IMR-90 (cell line): ENCODE data around the gene TTF2. TPM values are rescaled to one million over a fixed set of nuclear protein-coding genes. Genes with fewer than 3 reads are reported as not detected.

Source experiments
- ATAC-seq: fragments of 200-7000 bp; cut with Tn5 transposase; 2 replicates; pipeline ENCODE4 v1.9.1; 2020; ENCODE audit warnings: low read depth, mild to moderate bottlenecking, moderate library complexity
- BruUV-seq: library from RNA; stranded (reverse); fragments of 400-500 nt; replicated peaks from 2 replicates; lab custom pipeline; 2021; lab: Mats Ljungman, UMichigan
- CTCF ChIA-PET: fragments of 300-600 bp; formaldehyde crosslinking; extraction: SDS; loops from one replicate; lab custom pipeline; 2021; ENCODE audit warnings: antibody characterized with exemption; lab: Yijun Ruan, JAX
- POLR2A ChIA-PET: fragments of 300-600 bp; sonication (Branson Sonifier 250); formaldehyde crosslinking; loops from one replicate; lab custom pipeline; 2022; ENCODE audit warnings: antibody characterized with exemption; ENCODE audit not compliant: unreplicated experiment; lab: Charles Lee
- DNase-seq: peaks from one replicate; pipeline ENCODE4 v3.0.0; 2013
- H2AFZ ChIP-seq: replicated peaks from 2 replicates; pipeline ENCODE3; 2013; ENCODE audit warnings: low read length, mild to moderate bottlenecking; ENCODE audit not compliant: poor library complexity
- H2AK5ac ChIP-seq: 2 replicates; pipeline ENCODE4 v1.6.1; 2013; ENCODE audit warnings: low read depth, low read length, inconsistent platforms
- H2AK9ac ChIP-seq: replicated peaks from 2 replicates; pipeline ENCODE3; 2013; ENCODE audit warnings: mild to moderate bottlenecking, low read depth, low read length, moderate library complexity; ENCODE audit not compliant: poor library complexity
- H2BK120ac ChIP-seq: 2 replicates; pipeline ENCODE4 v1.6.1; 2013; ENCODE audit warnings: low read depth, low read length, inconsistent platforms
- H2BK15ac ChIP-seq: 3 replicates; pipeline ENCODE4 v1.6.1; 2013; ENCODE audit warnings: low read depth, low read length, inconsistent platforms
- H2BK20ac ChIP-seq: 2 replicates; pipeline ENCODE4 v1.6.1; 2013; ENCODE audit warnings: low read depth, mild to moderate bottlenecking, inconsistent platforms, low read length, moderate library complexity
- H2BK5ac ChIP-seq: 2 replicates; pipeline ENCODE4 v1.6.1; 2013; ENCODE audit warnings: mild to moderate bottlenecking, low read depth, low read length, inconsistent platforms; ENCODE audit not compliant: poor library complexity, severe bottlenecking
- H3K14ac ChIP-seq: replicated peaks from 2 replicates; pipeline ENCODE4 v1.6.1; 2013; ENCODE audit warnings: low read depth, low read length, inconsistent platforms
- H3K18ac ChIP-seq: 2 replicates; pipeline ENCODE4 v1.6.1; 2013; ENCODE audit warnings: low read depth, low read length, control low read depth
- H3K23ac ChIP-seq: 2 replicates; pipeline ENCODE4 v1.6.1; 2013; ENCODE audit warnings: low read depth, low read length, inconsistent platforms
- H3K27ac ChIP-seq: 2 replicates; pipeline ENCODE4 v1.5.1; 2013; ENCODE audit warnings: mild to moderate bottlenecking, control low read depth, low read length; ENCODE audit not compliant: insufficient read depth
- H3K27me3 ChIP-seq: 2 replicates; pipeline ENCODE4 v1.6.1; 2013; ENCODE audit warnings: low read length; ENCODE audit not compliant: control insufficient read depth, insufficient read depth
- H3K36me3 ChIP-seq: 2 replicates; pipeline ENCODE4 v1.6.1; 2013; ENCODE audit warnings: low read length, mixed read lengths; ENCODE audit not compliant: control insufficient read depth, insufficient read depth
- H3K4ac ChIP-seq: 2 replicates; pipeline ENCODE4 v1.6.1; 2013; ENCODE audit warnings: low read depth, low read length, inconsistent platforms
- H3K4me1 ChIP-seq: 2 replicates; pipeline ENCODE4 v1.6.1; 2013; ENCODE audit warnings: low read length, mixed read lengths; ENCODE audit not compliant: control insufficient read depth, insufficient read depth
- H3K4me2 ChIP-seq: 2 replicates; pipeline ENCODE4 v1.6.1; 2013; ENCODE audit warnings: low read depth, mild to moderate bottlenecking, control low read depth, low read length, moderate library complexity
- H3K4me3 ChIP-seq: 2 replicates; pipeline ENCODE4 v1.5.1; 2013; ENCODE audit warnings: low read depth, mild to moderate bottlenecking, control low read depth, low read length, moderate library complexity; ENCODE audit not compliant: insufficient read depth
- H3K56ac ChIP-seq: 2 replicates; pipeline ENCODE4 v1.6.1; 2013; ENCODE audit warnings: low read length, inconsistent platforms; ENCODE audit not compliant: insufficient read depth; ENCODE audit errors: extremely low read depth
- H3K79me1 ChIP-seq, 2 experiments: 2 replicates each; pipeline ENCODE4 v1.6.1; 2013; ENCODE audit warnings: low read length in 2 of 2, inconsistent platforms in 1 of 2, low read depth in 1 of 2
- H3K9ac ChIP-seq: 2 replicates; pipeline ENCODE4 v1.6.1; 2013; ENCODE audit warnings: low read depth, low read length, control low read depth
- H3K9me1 ChIP-seq: 2 replicates; pipeline ENCODE4 v1.6.1; 2013; ENCODE audit warnings: low read length, inconsistent platforms; ENCODE audit not compliant: insufficient read depth
- H3K9me3 ChIP-seq: 2 replicates; pipeline ENCODE4 v1.6.1; 2013; ENCODE audit warnings: low read length; ENCODE audit not compliant: control insufficient read depth, insufficient read depth
- H4K20me1 ChIP-seq: 2 replicates; pipeline ENCODE4 v1.6.1; 2013; ENCODE audit warnings: low read length, inconsistent platforms; ENCODE audit not compliant: insufficient read depth
- H4K5ac ChIP-seq: 2 replicates; pipeline ENCODE4 v1.6.1; 2013; ENCODE audit warnings: mild to moderate bottlenecking, low read depth, low read length, control low read depth
- H4K8ac ChIP-seq, 2 experiments: 2 replicates each; pipeline ENCODE4 v1.6.1; 2013; ENCODE audit warnings: low read depth in 2 of 2, low read length in 2 of 2, control low read depth in 1 of 2, inconsistent platforms in 1 of 2
- H4K91ac ChIP-seq: 2 replicates; pipeline ENCODE4 v1.6.1; 2013; ENCODE audit warnings: low read depth, low read length, inconsistent platforms; ENCODE audit not compliant: insufficient read depth
- CTCF ChIP-seq: conservative IDR thresholded peaks from 2 replicates; pipeline ENCODE4 v1.5.1; 2012; ENCODE audit warnings: mild to moderate bottlenecking, low read depth, low read length, improper control_type of control experiment
- MAFK ChIP-seq: IDR thresholded peaks from 2 replicates; pipeline ENCODE4 v1.6.1; 2012; ENCODE audit warnings: low read depth, low read length, improper control_type of control experiment
- MXI1 ChIP-seq: IDR thresholded peaks from 2 replicates; pipeline ENCODE4 v1.6.1; 2012; ENCODE audit warnings: low read depth, mild to moderate bottlenecking, low read length, moderate library complexity, borderline replicate concordance
- WGBS, 2 experiments: methylation state at CpG; one replicate each; pipeline versions ENCODE4 v1.1.5 to v1.1.7; 2013; ENCODE audit warnings: missing lambda C conversion rate in 2 of 2; ENCODE audit not compliant: insufficient read length in 1 of 2; ENCODE audit errors: extremely low coverage in 2 of 2; 5-methylcytosine and 5-hydroxymethylcytosine counted together
- dilution Hi-C: fragments of 300-500 bp; cut with HindIII; formaldehyde crosslinking; loops from one replicate; pipeline ENCODE4 v1.14.3; 2018; ENCODE audit warnings: low sequenced_read_pairs; ENCODE audit not compliant: unreplicated experiment
- in situ Hi-C: fragments of 300-500 bp; cut with MboI; formaldehyde crosslinking; loops from 3 replicates; pipeline ENCODE4 v1.14.3; 2019; ENCODE audit warnings: low sequenced_read_pairs, inconsistent platforms, mixed read lengths
- intact Hi-C: fragments of 100-400 bp; cut with micrococcal nuclease; formaldehyde crosslinking; loops from 2 replicates; pipeline ENCODE4 v1.10.0; 2022
- polyA plus RNA-seq, 3 experiments: library from polyadenylated mRNA; depleted of rRNA; stranded (reverse); fragments of >200 nt; gene quantifications; 2 replicates each; pipeline ENCODE4 v1.2.3, GENCODE V29; 2012; ENCODE audit warnings: low replicate concordance in 1 of 3
- total RNA-seq: library from RNA; depleted of rRNA; stranded (reverse); fragments of >200 nt; gene quantifications from 2 replicates; pipeline ENCODE4 v1.2.3, GENCODE V29; 2012

The TTF2 gene
- total and polyA plus RNA-seq, 2 of the 4 experiments (the other 2 are of a cell fraction): 11.5 to 14.7 TPM

GRCh38 chr1:117038236-117038635, 21.9 kb upstream of the TTF2 start:
- H2BK5ac ChIP-seq: no peak overlapping the region
- peaks cover 2% of the 10 kb centered on the region; the same call in 1 of the 2 replicates for H3K27me3 ChIP-seq
- H3K4me1 ChIP-seq: no peaks in the 10 kb centered on the region
- H3K27ac ChIP-seq: no peak overlapping the region
- no peak overlapping the region for H3K14ac ChIP-seq
- H3K36me3 ChIP-seq: no peaks in the 10 kb centered on the region
- no peaks in the 10 kb centered on the region for H4K20me1 ChIP-seq
- H2AFZ ChIP-seq: no peak overlapping the region
- H2AK5ac ChIP-seq: no peak overlapping the region
- no CpG with 5 or more reads among the region's 6 CpGs for WGBS, 2 experiments
- no peak overlapping the region for H2BK20ac ChIP-seq
- no peak overlapping the region for H3K4ac ChIP-seq
- no peak overlapping the region for H3K4me2 ChIP-seq
- DNase-seq: no peak
- intact Hi-C loops (no loop called here), in situ Hi-C loops (no loop called here), dilution Hi-C loops (no loop called here)
- H3K23ac ChIP-seq: no peak overlapping the region
- TF ChIP-seq CTCF (no peak), MAFK (no peak), MXI1 (no peak)
- no peak overlapping the region for H3K18ac ChIP-seq
- H4K8ac ChIP-seq: no peak overlapping the region
- no peaks in the 10 kb centered on the region for H3K9me1 ChIP-seq
- CTCF ChIA-PET: interaction anchor here (0.6 to 0.7 kb wide), 2 partner anchors 16 to 301 kb away, joined by 3 read pairs; no protein-coding TSS in a partner anchor
- no peak overlapping the region for H3K56ac ChIP-seq
- no peak overlapping the region for H4K5ac ChIP-seq
- no peak overlapping the region for H2BK15ac ChIP-seq
- no peaks in the 10 kb centered on the region for H3K9me3 ChIP-seq
- ATAC-seq: no peak
- no peak overlapping the region for H3K4me3 ChIP-seq
- H2AK9ac ChIP-seq: no peak overlapping the region
- no TSS peak for BruUV-seq
- no peak overlapping the region for H2BK120ac ChIP-seq
- H3K9ac ChIP-seq: no peak overlapping the region
- POLR2A ChIA-PET: no interaction called here
- H4K91ac ChIP-seq: no peak overlapping the region
- no peaks in the 10 kb centered on the region for H3K79me1 ChIP-seq
